Measurements from ENCODE around the gene GFER.
A peak's percentile ranks its signal among the peaks of the same experiment; 100 is the strongest.

Gene GFER

DNA sequence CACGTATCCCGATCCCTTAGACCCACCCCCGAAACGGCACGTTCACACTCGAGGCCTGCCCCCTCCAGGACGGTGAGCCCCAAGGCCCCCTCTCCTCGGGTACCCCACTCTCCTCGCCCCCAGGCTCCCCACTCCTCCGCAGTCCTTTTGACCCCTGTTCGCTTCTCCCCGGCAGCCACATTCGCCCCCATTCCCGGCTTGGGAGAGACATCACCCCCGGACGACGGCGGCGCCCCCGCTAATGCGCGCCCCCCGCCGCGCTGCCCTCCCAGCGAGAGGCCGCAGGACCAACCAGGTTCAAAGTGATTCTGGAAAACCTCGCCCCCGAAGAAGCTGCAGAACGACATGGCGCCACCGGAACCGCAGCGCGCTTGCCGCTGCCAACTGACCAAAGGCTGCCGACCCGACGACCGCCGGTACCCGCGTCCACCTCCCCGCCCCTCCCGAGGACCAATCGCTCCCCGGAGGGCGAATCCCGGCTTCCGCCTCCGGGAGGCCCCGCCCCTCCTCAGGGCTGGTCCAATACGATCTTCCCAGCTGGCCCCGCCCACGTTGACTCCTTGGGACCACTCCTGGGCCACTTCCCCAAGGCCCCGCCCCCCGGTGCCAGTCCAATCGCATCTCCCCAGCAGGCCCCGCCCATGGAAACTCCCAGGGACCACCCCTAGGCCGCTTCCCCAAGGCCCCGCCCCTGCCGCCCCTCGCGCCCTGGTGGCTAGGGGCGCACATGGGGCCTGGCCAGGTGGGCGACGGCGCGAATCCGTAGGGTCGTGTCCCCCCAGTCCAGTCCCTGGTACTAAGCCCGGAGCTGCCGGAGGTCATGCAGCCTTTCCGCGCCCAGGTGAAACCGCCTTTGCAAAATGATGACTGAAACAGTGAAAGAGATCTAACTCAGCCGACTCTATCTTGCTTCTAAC, 40.9 kb upstream of the GFER start, which contains the start of gene MSRB1:
Gene MSRB1 (minus strand): TSS at position 390 of the 917 bp plus-strand sequence. CDS start 43 bp downstream, at position 347.
- TF ChIP-seq OSR1 (CRISPR knock-in tag; IDR thresholded peaks at IDR 0.05) (no peak), ZFP3 (CRISPR knock-in tag; IDR thresholded peaks at IDR 0.05) (no peak), GLIS3 (CRISPR knock-in tag; IDR thresholded peaks at IDR 0.05) (no peak), CSDC2 (CRISPR knock-in tag; IDR thresholded peaks at IDR 0.05) (no peak), BACH2 (CRISPR knock-in tag; IDR thresholded peaks at IDR 0.05; ENCODE audit: borderline replicate concordance) (no peak), SNAI2 (CRISPR knock-in tag; IDR thresholded peaks at IDR 0.05) (no peak), RARB (CRISPR knock-in tag; IDR thresholded peaks at IDR 0.05) (no peak), ESRRG (CRISPR knock-in tag; IDR thresholded peaks at IDR 0.05) (no peak), ZNF70 (CRISPR knock-in tag; IDR thresholded peaks at IDR 0.05) (no peak), ZNF565 (CRISPR knock-in tag; conservative IDR thresholded peaks at IDR 0.05; ENCODE audit: low read depth) (no peak), ZFP30 (CRISPR knock-in tag; IDR thresholded peaks at IDR 0.05) (no peak), TCF4 (CRISPR knock-in tag; IDR thresholded peaks at IDR 0.05; ENCODE audit: borderline replicate concordance) (no peak)
- TF ChIP-seq, protein P1, sequence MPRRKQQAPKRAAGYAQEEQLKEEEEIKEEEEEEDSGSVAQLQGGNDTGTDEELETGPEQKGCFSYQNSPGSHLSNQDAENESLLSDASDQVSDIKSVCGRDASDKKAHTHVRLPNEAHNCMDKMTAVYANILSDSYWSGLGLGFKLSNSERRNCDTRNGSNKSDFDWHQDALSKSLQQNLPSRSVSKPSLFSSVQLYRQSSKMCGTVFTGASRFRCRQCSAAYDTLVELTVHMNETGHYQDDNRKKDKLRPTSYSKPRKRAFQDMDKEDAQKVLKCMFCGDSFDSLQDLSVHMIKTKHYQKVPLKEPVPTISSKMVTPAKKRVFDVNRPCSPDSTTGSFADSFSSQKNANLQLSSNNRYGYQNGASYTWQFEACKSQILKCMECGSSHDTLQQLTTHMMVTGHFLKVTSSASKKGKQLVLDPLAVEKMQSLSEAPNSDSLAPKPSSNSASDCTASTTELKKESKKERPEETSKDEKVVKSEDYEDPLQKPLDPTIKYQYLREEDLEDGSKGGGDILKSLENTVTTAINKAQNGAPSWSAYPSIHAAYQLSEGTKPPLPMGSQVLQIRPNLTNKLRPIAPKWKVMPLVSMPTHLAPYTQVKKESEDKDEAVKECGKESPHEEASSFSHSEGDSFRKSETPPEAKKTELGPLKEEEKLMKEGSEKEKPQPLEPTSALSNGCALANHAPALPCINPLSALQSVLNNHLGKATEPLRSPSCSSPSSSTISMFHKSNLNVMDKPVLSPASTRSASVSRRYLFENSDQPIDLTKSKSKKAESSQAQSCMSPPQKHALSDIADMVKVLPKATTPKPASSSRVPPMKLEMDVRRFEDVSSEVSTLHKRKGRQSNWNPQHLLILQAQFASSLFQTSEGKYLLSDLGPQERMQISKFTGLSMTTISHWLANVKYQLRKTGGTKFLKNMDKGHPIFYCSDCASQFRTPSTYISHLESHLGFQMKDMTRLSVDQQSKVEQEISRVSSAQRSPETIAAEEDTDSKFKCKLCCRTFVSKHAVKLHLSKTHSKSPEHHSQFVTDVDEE (CRISPR knock-in tag; IDR thresholded peaks at IDR 0.05): no peak
- TF ChIP-seq, protein P2, sequence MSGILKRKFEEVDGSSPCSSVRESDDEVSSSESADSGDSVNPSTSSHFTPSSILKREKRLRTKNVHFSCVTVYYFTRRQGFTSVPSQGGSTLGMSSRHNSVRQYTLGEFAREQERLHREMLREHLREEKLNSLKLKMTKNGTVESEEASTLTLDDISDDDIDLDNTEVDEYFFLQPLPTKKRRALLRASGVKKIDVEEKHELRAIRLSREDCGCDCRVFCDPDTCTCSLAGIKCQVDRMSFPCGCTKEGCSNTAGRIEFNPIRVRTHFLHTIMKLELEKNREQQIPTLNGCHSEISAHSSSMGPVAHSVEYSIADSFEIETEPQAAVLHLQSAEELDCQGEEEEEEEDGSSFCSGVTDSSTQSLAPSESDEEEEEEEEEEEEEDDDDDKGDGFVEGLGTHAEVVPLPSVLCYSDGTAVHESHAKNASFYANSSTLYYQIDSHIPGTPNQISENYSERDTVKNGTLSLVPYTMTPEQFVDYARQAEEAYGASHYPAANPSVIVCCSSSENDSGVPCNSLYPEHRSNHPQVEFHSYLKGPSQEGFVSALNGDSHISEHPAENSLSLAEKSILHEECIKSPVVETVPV (CRISPR knock-in tag; IDR thresholded peaks at IDR 0.05): no peak
- TF ChIP-seq, protein P3, sequence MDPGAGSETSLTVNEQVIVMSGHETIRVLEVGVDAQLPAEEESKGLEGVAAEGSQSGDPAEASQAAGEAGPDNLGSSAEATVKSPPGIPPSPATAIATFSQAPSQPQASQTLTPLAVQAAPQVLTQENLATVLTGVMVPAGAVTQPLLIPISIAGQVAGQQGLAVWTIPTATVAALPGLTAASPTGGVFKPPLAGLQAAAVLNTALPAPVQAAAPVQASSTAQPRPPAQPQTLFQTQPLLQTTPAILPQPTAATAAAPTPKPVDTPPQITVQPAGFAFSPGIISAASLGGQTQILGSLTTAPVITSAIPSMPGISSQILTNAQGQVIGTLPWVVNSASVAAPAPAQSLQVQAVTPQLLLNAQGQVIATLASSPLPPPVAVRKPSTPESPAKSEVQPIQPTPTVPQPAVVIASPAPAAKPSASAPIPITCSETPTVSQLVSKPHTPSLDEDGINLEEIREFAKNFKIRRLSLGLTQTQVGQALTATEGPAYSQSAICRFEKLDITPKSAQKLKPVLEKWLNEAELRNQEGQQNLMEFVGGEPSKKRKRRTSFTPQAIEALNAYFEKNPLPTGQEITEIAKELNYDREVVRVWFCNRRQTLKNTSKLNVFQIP (CRISPR knock-in tag; IDR thresholded peaks at IDR 0.05; ENCODE audit: borderline replicate concordance, low read depth): no peak
- TF ChIP-seq, protein P4, sequence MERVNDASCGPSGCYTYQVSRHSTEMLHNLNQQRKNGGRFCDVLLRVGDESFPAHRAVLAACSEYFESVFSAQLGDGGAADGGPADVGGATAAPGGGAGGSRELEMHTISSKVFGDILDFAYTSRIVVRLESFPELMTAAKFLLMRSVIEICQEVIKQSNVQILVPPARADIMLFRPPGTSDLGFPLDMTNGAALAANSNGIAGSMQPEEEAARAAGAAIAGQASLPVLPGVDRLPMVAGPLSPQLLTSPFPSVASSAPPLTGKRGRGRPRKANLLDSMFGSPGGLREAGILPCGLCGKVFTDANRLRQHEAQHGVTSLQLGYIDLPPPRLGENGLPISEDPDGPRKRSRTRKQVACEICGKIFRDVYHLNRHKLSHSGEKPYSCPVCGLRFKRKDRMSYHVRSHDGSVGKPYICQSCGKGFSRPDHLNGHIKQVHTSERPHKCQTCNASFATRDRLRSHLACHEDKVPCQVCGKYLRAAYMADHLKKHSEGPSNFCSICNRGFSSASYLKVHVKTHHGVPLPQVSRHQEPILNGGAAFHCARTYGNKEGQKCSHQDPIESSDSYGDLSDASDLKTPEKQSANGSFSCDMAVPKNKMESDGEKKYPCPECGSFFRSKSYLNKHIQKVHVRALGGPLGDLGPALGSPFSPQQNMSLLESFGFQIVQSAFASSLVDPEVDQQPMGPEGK (CRISPR knock-in tag; IDR thresholded peaks at IDR 0.05; ENCODE audit: borderline replicate concordance): no peak
- ATAC-seq: peak; percentile 97

DNA sequence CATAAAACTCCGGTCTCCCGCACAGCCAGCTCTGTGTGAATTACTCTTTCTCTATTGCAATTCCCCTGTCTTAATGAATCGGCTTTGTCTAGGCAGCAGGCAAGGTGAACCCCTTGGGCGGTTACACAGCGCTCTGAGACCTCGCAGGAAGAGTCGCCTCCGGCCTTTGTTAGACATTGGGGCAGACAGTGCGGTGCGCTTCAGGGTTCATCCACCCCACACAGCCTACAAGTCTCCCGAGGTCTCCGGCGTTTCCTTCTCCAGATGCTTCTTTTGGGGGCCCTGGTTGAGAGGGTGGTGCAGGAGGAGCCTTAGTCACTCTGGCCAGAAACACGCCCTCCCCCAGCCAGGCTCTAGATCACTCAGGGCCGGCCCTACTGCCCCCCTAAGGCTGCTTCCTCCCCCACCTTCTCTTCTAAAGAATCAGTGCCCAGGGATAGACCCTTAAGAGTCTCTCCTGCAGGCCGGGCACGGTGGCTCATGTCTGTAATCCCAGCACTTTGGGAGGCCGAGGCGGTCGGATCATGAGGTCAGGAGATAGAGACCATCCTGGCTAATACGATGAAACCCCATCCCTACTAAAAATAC, 39.3 kb upstream of the GFER start:
- TF ChIP-seq ZNF8 (CRISPR knock-in tag; IDR thresholded peaks at IDR 0.05) (no peak), CSDC2 (CRISPR knock-in tag; IDR thresholded peaks at IDR 0.05) (no peak)

DNA sequence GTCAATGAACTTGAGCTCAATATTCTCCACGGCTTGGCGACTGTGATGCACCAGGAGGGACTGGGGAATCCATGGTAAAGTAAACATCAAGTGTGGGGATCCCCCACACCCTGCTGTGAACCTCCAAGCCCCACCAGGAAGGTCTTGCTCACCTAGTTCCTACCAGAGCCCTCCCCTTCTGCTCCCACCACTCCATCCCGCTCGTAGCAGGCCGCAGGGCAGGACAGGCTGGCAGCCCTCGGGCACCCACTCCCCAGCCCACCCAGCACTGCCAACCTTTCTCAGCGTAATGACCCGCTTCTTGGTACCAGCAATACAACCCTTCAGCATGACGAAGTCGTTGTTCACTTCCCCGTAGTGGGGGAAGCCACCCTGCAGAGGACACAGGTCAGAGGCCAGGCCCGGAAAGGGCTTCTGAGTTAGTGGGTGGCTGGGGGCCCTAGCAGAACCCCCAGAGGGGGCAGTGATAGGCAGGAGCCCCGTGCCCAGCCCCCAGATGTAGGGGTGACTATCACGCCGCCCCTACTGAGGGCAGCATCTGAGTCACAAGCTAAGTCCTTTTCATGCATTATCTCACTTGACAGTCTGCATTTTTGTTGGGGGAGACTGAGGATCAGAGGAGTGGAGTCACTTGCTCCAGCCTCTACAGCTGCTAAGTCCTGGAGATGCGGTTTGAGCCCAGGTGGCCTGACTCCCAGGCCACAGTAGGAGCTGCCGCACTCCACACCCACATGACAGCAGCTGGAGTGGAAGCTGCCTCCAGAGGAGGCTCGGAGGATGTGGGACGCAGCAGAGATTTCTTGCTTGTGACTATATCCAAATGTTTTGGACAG, 38.2 kb upstream of the GFER start:
- no peak for ATAC-seq

More for the DNA sequence above, 39.3 kb upstream of the GFER start:
- ATAC-seq: no peak

More for the DNA sequence above, 38.2 kb upstream of the GFER start:
- TF ChIP-seq, protein P1 (CRISPR knock-in tag; IDR thresholded peaks at IDR 0.05): no peak
- TF ChIP-seq, protein P2 (CRISPR knock-in tag; IDR thresholded peaks at IDR 0.05): no peak
- TF ChIP-seq, protein P3 (CRISPR knock-in tag; IDR thresholded peaks at IDR 0.05; ENCODE audit: borderline replicate concordance, low read depth): no peak
- TF ChIP-seq TOX (CRISPR knock-in tag; IDR thresholded peaks at IDR 0.05; ENCODE audit: borderline replicate concordance): no peak

Measured in SK-N-SH treated with all-trans-retinoic acid at 6 μM for 48 hours (cell line).